Activated CD8-positive, alpha-beta memory T cell treated with anti-CD3 and anti-CD28 coated beads, Interleukin-2, amount 10 ng/mL, durations not matched to agents 7 days and 5 days (primary cell): ENCODE results near the gene SEC23IP. TPM values are rescaled to one million over a fixed set of nuclear protein-coding genes. Genes with fewer than 3 reads are reported as not detected.

Source experiments
- ATAC-seq: fragments of 150-1000 bp; cut with Tn5 transposase; one replicate; pipeline ENCODE4 v1.10.0; 2021; ENCODE audit warnings: moderate library complexity
- CTCF ChIA-PET: fragments of 350-600 bp; sonication (Branson Sonifier 250); formaldehyde crosslinking; loops from one replicate; lab custom pipeline; 2021; ENCODE audit warnings: antibody characterized with exemption; lab: Charles Lee
- DNase-seq: peaks from one replicate; pipeline ENCODE4 v3.0.0-alpha.2; 2020
- H3K27ac Mint-ChIP-seq: one replicate; pipeline ENCODE4 v1.8.0; 2021; ENCODE audit warnings: mild to moderate bottlenecking, mixed read lengths
- H3K27me3 Mint-ChIP-seq: one replicate; pipeline ENCODE4 v1.8.0; 2021; ENCODE audit warnings: mixed read lengths
- H3K36me3 Mint-ChIP-seq: one replicate; pipeline ENCODE4 v1.8.0; 2021; ENCODE audit warnings: mild to moderate bottlenecking, mixed read lengths
- H3K4me1 Mint-ChIP-seq: one replicate; pipeline ENCODE4 v1.8.0; 2021; ENCODE audit warnings: mixed read lengths
- H3K4me3 Mint-ChIP-seq: one replicate; pipeline ENCODE4 v1.8.0; 2021; ENCODE audit warnings: mild to moderate bottlenecking, moderate library complexity, mixed read lengths
- H3K9me3 Mint-ChIP-seq: one replicate; pipeline ENCODE4 v1.8.0; 2022; ENCODE audit warnings: low read depth, mixed read lengths
- total RNA-seq, 2 experiments: library from RNA; stranded (reverse); gene quantifications; one replicate each; pipeline ENCODE4 v1.2.3, GENCODE V29; 2021

The SEC23IP gene
- total RNA-seq = 10 to 100 TPM; 62.9 to 72.8 TPM

DNA sequence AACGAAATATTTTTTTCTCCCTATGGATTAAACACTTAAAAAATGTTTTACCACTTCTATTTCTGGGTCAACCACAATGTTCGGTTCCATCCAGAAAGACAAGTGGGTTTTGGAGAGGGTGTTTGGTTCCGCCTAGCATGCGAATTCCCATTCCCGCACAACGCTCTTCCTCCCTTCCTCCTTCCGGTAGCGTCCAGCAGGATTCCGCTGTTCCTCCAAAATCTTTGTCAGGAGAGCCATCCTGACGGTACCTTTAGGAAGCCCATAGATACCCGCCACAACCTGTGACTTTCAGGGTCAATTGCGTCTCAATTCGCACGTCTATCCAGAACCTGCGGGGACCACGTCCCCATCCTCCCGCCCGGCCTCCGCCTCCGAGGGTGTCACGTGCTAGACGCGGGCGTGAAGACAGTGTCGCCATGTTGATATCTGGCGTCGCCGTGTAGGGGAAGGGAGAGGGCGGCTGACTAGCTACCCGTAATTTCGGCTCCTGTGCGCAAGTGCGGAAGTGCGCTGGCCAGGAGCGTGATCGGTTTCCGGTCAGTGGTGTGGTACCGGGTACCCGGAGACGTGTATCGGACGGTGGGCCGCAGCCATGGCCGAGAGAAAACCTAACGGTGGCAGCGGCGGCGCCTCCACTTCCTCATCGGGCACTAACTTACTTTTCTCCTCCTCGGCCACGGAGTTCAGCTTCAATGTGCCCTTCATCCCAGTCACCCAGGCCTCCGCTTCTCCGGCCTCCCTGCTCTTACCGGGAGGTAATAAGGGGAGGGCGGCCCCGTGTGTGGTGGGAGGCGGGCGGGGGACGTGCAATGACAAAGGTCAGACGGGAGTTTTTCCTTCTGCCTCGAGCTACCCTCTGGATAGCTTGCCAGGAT is at the start of gene SEC23IP:
TSS of gene SEC23IP (plus strand) at position 543 of the 878 bp plus-strand sequence. CDS start at position 596, 53 bp downstream.
- no peaks in the 10 kb centered on the region for H3K9me3 Mint-ChIP-seq

DNA sequence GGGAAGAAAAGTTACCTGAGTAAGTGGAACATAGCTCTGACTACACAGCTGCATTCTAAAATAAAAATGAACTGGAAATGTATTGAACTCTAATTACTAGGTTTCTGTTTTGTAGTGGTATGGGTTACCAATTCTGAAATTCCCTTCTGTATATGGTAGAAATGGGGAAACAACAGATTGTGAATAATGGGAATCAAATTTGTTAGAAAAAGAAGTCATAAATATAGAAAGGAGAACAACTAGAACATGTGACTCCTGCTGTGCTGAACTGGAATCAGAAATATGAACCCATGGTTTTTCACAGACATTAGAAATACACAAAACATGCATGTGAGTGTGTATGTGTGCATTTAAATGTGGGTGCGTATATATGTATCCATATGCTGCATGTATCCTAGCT is 46.9 kb upstream of the SEC23IP start:
- Mint-ChIP-seq H3K4me3 (no peak overlapping the region), H3K27me3 (no peaks in the 10 kb centered on the region), H3K4me1 (no peaks in the 10 kb centered on the region), H3K9me3 (no peaks in the 10 kb centered on the region), H3K27ac (no peak overlapping the region), H3K36me3 (peaks cover 74% of the 10 kb centered on the region)
- CTCF ChIA-PET = no interaction called here
- ATAC-seq (no peak), DNase-seq (no peak)

More for the DNA sequence above, at the start of gene SEC23IP:
- CTCF ChIA-PET = interaction anchor here (1.0 to 2.7 kb wide), 3 partner anchors 13 to 33 kb away, joined by 3 to 18 read pairs (median 3); partner anchors contain the start of gene MCMBP
- Mint-ChIP-seq H3K36me3 (peaks cover 16% of the 10 kb centered on the region), H3K4me3 (peak within 1 kb of the TSS; percentile 97), H3K4me1 (peaks cover 36% of the 10 kb centered on the region), H3K27ac (peak within 1 kb of the TSS; percentile 95), H3K27me3 (peaks cover 5% of the 10 kb centered on the region)
- ATAC-seq = peak; percentile 99
- peak; percentile 97 for DNase-seq

DNA sequence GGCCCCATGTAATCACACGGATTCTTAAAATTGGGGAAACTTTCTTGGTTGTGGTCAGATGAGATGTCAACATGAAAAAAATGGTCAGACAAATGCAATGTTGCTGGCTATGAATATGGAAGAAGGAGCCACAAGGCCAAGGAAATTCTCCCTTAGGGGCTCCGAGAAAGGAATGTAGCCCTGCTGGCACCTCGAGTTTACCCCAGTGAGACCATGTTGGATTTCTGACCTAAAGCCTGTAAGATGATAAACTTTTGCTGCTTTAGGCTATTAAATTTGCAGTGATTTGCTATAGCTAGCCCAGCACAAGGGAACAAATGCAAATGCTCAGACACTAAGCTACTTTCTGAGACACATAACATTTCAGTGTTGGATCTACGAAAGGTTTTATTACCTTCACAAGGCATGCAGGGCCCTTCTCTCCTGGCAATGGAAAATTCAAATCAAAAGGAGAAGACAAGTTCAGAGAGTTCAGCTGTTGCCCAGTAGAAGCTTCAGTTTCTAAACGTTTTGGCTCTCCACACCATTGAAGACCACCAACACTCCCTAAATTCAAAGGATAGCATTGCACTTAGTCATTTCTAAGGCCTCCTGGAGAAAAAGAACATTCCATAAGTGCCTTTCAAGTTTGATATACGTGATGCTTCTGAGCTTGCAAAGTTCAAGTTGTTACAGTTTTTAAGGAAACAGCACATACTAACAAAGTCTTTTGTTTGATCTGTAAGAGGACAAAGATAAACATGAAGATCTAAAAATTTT is 43.3 kb upstream of the SEC23IP start:
- ATAC-seq = no peak
- Mint-ChIP-seq H3K9me3 (no peaks in the 10 kb centered on the region), H3K27me3 (no peaks in the 10 kb centered on the region), H3K27ac (no peak overlapping the region), H3K4me1 (no peaks in the 10 kb centered on the region), H3K36me3 (peaks cover 63% of the 10 kb centered on the region), H3K4me3 (no peak overlapping the region)
- CTCF ChIA-PET = interaction anchor here (0.6 kb wide), 1 partner anchor 145 kb away, joined by 3 read pairs; no protein-coding TSS in a partner anchor
- DNase-seq = no peak

DNA sequence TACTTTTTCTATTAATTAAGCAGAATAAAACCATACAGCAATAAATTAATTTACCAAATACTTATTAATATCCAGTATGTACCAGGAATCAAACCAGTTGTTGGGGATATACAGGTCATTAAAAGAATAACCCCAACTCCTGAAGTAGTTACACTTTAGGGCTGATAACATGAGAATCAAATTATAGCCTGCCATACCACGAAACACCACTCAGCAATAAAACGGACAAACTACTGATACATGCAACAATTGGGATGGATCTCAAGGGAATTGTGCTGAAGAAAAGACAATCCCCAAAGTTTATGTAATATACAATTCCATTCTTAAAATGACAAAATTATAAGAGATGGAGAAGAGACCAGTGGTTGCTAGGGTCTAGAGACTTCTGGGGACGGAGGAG is 42.6 kb upstream of the SEC23IP start:
- DNase-seq = no peak
- H3K9me3 Mint-ChIP-seq = no peaks in the 10 kb centered on the region
- H3K27ac Mint-ChIP-seq = no peak overlapping the region
- no peak for ATAC-seq
- H3K27me3 Mint-ChIP-seq = no peaks in the 10 kb centered on the region
- H3K4me1 Mint-ChIP-seq = no peaks in the 10 kb centered on the region
- CTCF ChIA-PET = no interaction called here
- peaks cover 56% of the 10 kb centered on the region for H3K36me3 Mint-ChIP-seq
- no peak overlapping the region for H3K4me3 Mint-ChIP-seq

DNA sequence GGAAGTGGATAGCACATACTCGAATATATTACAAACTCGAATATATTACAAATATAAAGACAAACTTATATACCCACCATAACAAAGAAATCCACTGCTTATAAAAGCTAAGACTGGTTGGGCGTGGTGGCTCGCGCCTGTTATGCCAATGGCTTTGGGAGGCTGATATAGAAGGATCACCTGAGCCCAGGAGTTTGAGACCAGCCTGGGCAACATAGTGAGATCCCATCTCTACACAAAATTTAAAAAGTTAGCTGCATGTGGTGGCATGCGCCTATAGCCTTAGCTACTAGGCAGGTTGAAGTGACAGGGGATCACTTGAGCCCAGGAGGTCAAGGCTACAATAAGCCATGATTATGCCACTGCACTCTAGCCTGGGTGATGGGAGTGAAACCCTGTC is 40.3 kb upstream of the SEC23IP start:
- no peak for ATAC-seq
- no peak for DNase-seq
- H3K4me3 Mint-ChIP-seq = no peak overlapping the region
- H3K27me3 Mint-ChIP-seq = no peaks in the 10 kb centered on the region
- no peaks in the 10 kb centered on the region for H3K9me3 Mint-ChIP-seq
- peaks cover 48% of the 10 kb centered on the region for H3K36me3 Mint-ChIP-seq
- peaks cover 2% of the 10 kb centered on the region for H3K4me1 Mint-ChIP-seq
- H3K27ac Mint-ChIP-seq = no peak overlapping the region
- CTCF ChIA-PET = interaction anchor here (1.7 to 2.0 kb wide), 2 partner anchors 41 to 102 kb away, joined by 4 to 8 read pairs; no protein-coding TSS in a partner anchor

DNA sequence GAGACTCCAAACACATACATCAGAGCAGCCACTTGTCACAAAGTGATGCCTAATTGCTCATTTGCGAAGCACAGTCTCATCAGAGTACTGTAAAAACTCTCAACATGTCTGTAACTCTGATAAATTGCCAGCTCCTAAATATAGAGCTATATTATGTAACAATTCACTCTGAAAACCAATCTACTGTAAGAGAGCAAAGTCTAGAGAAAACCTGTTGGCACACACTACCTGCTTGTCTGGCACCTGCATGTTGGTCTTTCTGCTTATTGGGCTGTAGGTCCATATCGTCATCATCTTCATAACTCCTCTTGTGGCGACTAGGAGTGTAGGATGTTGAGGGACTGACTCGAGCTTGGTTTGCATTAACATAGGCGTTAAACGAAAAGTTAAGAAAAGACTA is 39.7 kb upstream of the SEC23IP start:
- H3K27me3 Mint-ChIP-seq = no peaks in the 10 kb centered on the region
- ATAC-seq = no peak
- CTCF ChIA-PET = interaction anchor here (1.7 to 2.0 kb wide), 2 partner anchors 41 to 102 kb away, joined by 4 to 8 read pairs; no protein-coding TSS in a partner anchor
- H3K27ac Mint-ChIP-seq = no peak overlapping the region
- H3K4me1 Mint-ChIP-seq = peaks cover 2% of the 10 kb centered on the region
- no peak for DNase-seq
- H3K4me3 Mint-ChIP-seq = no peak overlapping the region
- peaks cover 46% of the 10 kb centered on the region for H3K36me3 Mint-ChIP-seq
- no peaks in the 10 kb centered on the region for H3K9me3 Mint-ChIP-seq

DNA sequence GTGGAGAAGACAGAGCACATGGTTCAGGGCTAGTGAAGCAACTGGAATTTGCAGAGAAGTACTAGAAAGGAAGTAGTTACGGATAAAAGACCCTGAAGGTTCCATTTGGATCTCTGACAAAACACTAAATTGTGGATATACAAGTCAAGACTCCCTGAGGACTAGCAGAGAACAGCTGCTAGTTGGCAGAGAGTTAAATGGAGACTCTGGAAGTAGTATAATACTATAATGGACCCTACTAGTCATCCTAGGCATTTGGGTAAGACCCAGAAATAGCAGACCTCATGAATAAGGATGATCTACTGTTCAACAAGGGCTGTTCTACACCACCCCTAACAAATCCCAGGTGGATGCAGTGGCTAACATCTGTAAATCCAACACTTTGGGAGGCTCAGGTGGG is 39.0 kb upstream of the SEC23IP start:
- ATAC-seq (no peak), DNase-seq (no peak)
- Mint-ChIP-seq H3K27me3 (no peaks in the 10 kb centered on the region), H3K27ac (peak overlapping the region; percentile 40), H3K36me3 (peaks cover 43% of the 10 kb centered on the region), H3K4me1 (peaks cover 2% of the 10 kb centered on the region), H3K4me3 (no peak overlapping the region), H3K9me3 (no peaks in the 10 kb centered on the region)
- CTCF ChIA-PET = interaction anchor here (1.7 to 2.0 kb wide), 2 partner anchors 42 to 103 kb away, joined by 4 to 8 read pairs; no protein-coding TSS in a partner anchor

DNA sequence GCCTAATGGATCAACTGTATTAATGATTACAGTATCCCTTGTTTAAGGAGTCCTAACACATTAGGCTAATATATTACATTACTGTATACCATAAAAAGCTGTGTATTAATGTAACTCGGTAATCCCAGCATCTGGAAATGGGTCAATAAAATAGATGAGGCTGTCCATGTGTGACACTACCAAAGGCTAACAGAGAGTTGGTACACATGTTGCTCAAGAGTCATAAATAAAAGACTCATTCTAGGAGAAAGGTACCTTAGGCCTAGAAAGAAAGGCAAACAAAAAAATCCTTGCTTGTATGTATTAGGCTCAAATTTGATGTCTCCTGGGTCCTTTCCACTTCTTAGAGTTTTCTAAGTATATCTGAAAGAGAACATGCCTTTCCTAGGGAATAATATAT is 34.5 kb upstream of the SEC23IP start:
- H3K36me3 Mint-ChIP-seq = peaks cover 27% of the 10 kb centered on the region
- ATAC-seq = no peak
- no peaks in the 10 kb centered on the region for H3K27me3 Mint-ChIP-seq
- no peak overlapping the region for H3K4me3 Mint-ChIP-seq
- CTCF ChIA-PET = interaction anchor here (1.2 to 5.0 kb wide), 7 partner anchors 22 to 256 kb away, joined by 4 to 50 read pairs (median 6); no protein-coding TSS in a partner anchor
- H3K4me1 Mint-ChIP-seq = peaks cover 34% of the 10 kb centered on the region
- H3K9me3 Mint-ChIP-seq = no peaks in the 10 kb centered on the region
- no peak overlapping the region for H3K27ac Mint-ChIP-seq
- no peak for DNase-seq

DNA sequence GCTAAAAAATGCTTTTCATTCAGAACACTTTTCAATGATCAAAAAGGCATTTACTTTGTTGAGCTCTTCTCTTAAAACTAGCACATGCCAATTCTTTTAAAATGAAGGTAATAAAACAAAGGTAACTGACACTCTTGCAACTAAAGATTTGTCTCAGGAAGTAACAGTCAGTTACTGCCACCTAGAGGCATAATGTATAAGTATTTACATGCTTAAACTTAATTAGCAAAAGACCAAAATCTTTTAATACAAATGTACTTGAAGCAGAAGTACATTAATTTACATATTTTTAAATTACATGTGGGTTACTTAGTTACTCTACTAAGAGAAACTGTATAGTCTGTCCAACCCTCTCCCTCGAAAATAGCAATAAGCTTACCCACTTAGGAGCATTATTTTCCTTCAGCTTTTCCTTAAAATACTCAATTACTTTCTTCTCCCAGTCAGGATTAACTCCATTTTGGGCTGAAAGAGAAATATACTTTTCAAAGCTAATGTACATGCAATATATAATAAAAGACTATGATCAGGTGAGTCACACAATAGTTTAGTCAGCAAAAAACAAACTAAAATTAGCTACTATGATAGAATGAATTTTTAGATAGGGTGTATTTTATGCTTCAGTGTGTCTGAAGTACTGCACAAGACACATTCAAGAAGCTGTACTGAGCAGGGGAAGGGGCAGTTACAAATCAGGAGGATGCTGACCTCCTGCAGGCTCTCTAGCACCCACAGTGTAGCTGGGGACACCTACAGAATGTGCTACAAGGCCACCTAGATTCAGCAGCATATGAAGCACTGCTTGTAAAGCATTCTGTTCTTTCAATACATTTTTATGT is 32.9 kb upstream of the SEC23IP start:
- Mint-ChIP-seq H3K27ac (peak overlapping the region; percentile 36), H3K27me3 (no peaks in the 10 kb centered on the region), H3K4me3 (no peak overlapping the region), H3K9me3 (peaks cover 8% of the 10 kb centered on the region), H3K36me3 (peaks cover 31% of the 10 kb centered on the region), H3K4me1 (peaks cover 44% of the 10 kb centered on the region)
- DNase-seq (no peak), ATAC-seq (peak; percentile 27)
- CTCF ChIA-PET = interaction anchor here (0.6 to 5.0 kb wide), 26 partner anchors 8 to 667 kb away, joined by 3 to 50 read pairs (median 4); partner anchors contain the start of genes INPP5F and MCMBP

DNA sequence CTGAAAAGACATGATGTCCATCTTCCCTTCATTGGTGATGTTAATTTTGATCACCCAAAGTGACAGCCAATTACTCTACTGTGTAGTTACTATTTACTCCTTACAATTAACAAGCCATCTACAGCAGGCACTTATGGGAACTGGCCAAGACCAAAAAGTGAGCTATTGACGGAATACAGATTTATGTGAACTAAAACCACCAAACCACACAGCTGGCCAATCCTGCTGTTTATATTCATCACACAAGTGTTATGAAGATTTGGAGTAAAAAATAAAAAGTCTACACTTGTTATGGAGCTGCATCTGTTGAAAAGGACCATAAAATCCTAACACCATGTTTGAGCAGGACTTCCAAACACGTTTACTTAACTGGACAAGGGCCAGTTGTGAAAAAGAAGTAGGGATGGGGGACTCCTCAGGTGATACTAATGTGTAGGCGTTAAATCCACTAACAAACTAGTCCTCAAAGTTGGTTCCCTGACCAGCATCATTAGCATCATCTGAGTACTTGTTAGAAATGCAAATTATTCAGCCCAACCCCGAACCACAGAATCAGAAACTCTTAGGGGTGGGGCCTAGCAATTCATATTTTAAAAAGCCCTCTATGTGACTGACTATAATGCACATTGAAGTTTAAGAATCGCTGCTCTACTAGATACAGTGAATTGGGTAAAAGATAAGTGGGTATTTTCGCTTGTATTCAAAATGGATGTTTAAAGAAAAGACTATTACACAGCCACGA is 31.5 kb upstream of the SEC23IP start:
- H3K9me3 Mint-ChIP-seq = peaks cover 8% of the 10 kb centered on the region
- H3K27me3 Mint-ChIP-seq = no peaks in the 10 kb centered on the region
- CTCF ChIA-PET = interaction anchor here (1.9 to 5.0 kb wide), 4 partner anchors 11 to 175 kb away, joined by 7 to 50 read pairs (median 40); partner anchors contain the start of gene MCMBP
- ATAC-seq = no peak
- H3K36me3 Mint-ChIP-seq = peaks cover 40% of the 10 kb centered on the region
- peak overlapping the region; percentile 21 for H3K27ac Mint-ChIP-seq
- H3K4me3 Mint-ChIP-seq = no peak overlapping the region
- DNase-seq = no peak
- H3K4me1 Mint-ChIP-seq = peaks cover 52% of the 10 kb centered on the region

DNA sequence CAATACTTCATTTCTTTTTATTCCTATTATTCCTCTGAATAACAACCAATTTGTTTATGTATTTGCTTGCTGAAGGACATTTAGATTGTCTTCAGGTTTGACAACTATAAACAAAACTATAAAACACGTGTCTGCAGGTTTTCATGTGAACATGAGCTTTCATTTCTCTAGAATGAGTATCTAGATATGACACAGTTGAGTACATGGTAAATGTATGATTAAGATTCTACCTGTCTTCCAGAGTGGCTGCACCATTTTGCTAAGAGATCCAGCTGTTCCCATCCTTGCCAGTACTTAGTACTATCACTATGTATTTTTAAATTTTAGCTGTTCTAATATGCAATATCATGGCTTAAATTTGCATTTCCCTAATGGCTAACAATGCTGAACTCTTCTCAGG is 30.0 kb upstream of the SEC23IP start:
- peak; percentile 33 for ATAC-seq
- CTCF ChIA-PET = interaction anchor here (0.8 to 2.9 kb wide), 3 partner anchors 10 to 112 kb away, joined by 3 to 9 read pairs (median 3); partner anchors contain the start of gene MCMBP

More for the DNA sequence above, 30.0 kb upstream of the SEC23IP start:
- Mint-ChIP-seq H3K36me3 (peaks cover 37% of the 10 kb centered on the region), H3K4me3 (no peak overlapping the region), H3K9me3 (peaks cover 8% of the 10 kb centered on the region), H3K27ac (no peak overlapping the region), H3K4me1 (peaks cover 55% of the 10 kb centered on the region), H3K27me3 (no peaks in the 10 kb centered on the region)
- no peak for DNase-seq
